A549 (cell line): Measurements from ENCODE around the gene ATP9B. TPM values are rescaled to one million over a fixed set of nuclear protein-coding genes. Genes with fewer than 3 reads are reported as not detected.

Source experiments
- ATAC-seq, 2 experiments: fragments of 200-7000 bp in 1 of 2; fragments of >200 bp in 1 of 2; cut with Nextera tagmentation in 1 of 2; cut with Tn5 transposase in 1 of 2; 3 replicates each; pipeline versions ENCODE4 v1.8.0 to v1.9.1; 2018 to 2020; ENCODE audit warnings: mild to moderate bottlenecking in 1 of 2, moderate library complexity in 1 of 2
- CTCF ChIA-PET: fragments of 300-600 bp; sonication (Branson Sonifier 250); formaldehyde crosslinking; extraction: SDS; loops from one replicate; lab custom pipeline; 2021; ENCODE audit warnings: antibody characterized with exemption, inconsistent platforms; lab: Yijun Ruan, JAX
- POLR2A ChIA-PET: fragments of 350-600 bp; formaldehyde crosslinking; extraction: SDS; loops from one replicate; lab custom pipeline; 2021; ENCODE audit warnings: antibody characterized with exemption, inconsistent platforms; lab: Yijun Ruan, JAX
- DNase-seq, 2 experiments: peaks; one replicate each; pipeline versions ENCODE4 v3.0.0 to v3.0.0-alpha.2; 2011 to 2016; ENCODE audit warnings: low read depth in 1 of 2, low spot score in 1 of 2
- FAIRE-seq: peaks from 2 replicates; lab custom pipeline; 2011; peaks lifted over from hg19 to GRCh38; lab: Jason Lieb, UNC
- H3K27ac ChIP-seq, 2 experiments: fragments of >200 bp; sonication (Bioruptor Twin); formaldehyde crosslinking; 3 replicates each; pipeline ENCODE4 v1.5.1; 2016 to 2017
- H3K4me1 ChIP-seq: fragments of >200 bp; sonication (Bioruptor Twin); formaldehyde crosslinking; 3 replicates; pipeline ENCODE4 v1.6.1; 2016
- H3K4me2 ChIP-seq: fragments of >200 bp; sonication (Bioruptor Twin); formaldehyde crosslinking; 3 replicates; pipeline ENCODE4 v1.6.1; 2016
- H3K4me3 ChIP-seq: fragments of >200 bp; sonication (Bioruptor Twin); formaldehyde crosslinking; 3 replicates; pipeline ENCODE4 v1.5.1; 2016
- H3K9me3 ChIP-seq: fragments of >200 bp; sonication (Bioruptor Twin); formaldehyde crosslinking; 3 replicates; pipeline ENCODE4 v1.6.1; 2016
- BCL3 ChIP-seq: fragments of >200 bp; sonication (Bioruptor Twin); formaldehyde crosslinking; IDR thresholded peaks from 3 replicates; pipeline ENCODE4 v1.6.1; 2016
- BHLHE40 ChIP-seq: IDR thresholded peaks from 2 replicates; pipeline ENCODE4 v1.6.1; 2012; ENCODE audit warnings: low read depth, low read length, inconsistent platforms
- CBX8 ChIP-seq: fragments of 200-600 bp; sonication (generic); IDR thresholded peaks from 2 replicates; pipeline ENCODE4 v1.6.1; 2016
- CHD2 ChIP-seq: fragments of 150-350 bp; IDR thresholded peaks from 2 replicates; pipeline ENCODE4 v1.6.1; 2014; ENCODE audit warnings: low read length; ENCODE audit not compliant: partially characterized antibody
- EHMT2 ChIP-seq: fragments of 200-600 bp; sonication (generic); IDR thresholded peaks from 2 replicates; pipeline ENCODE4 v1.6.1; 2016; ENCODE audit warnings: antibody characterized with exemption, low read depth, mild to moderate bottlenecking, moderate library complexity
- EP300 ChIP-seq, 2 experiments: fragments of >200 bp; sonication (Bioruptor Twin); formaldehyde crosslinking; IDR thresholded peaks; 2 replicates in 1 of 2; 3 replicates in 1 of 2; pipeline ENCODE4 v1.6.1; 2016 to 2017
- ESRRA ChIP-seq: fragments of 150-350 bp; IDR thresholded peaks from 2 replicates; pipeline ENCODE4 v1.6.1; 2014; ENCODE audit warnings: mild to moderate bottlenecking, low read length, borderline replicate concordance
- HES2 ChIP-seq: fragments of >200 bp; sonication (Bioruptor Twin); formaldehyde crosslinking; IDR thresholded peaks from 2 replicates; pipeline ENCODE4 v1.6.1; 2016
- HEYL ChIP-seq: fragments of 250-450 bp; sonication (Bioruptor Pico); IDR thresholded peaks from 2 replicates; pipeline ENCODE4 v1.8.0; 2021; ENCODE audit warnings: mild to moderate bottlenecking, moderate library complexity
- HOXB13 ChIP-seq: fragments of 250-450 bp; sonication (Bioruptor Pico); IDR thresholded peaks from 2 replicates; pipeline ENCODE4 v1.5.0; 2020; ENCODE audit warnings: low read depth, mild to moderate bottlenecking, moderate library complexity
- HOXB5 ChIP-seq: fragments of 250-450 bp; sonication (Bioruptor Pico); IDR thresholded peaks from 2 replicates; pipeline ENCODE4 v1.5.0; 2020; ENCODE audit warnings: mild to moderate bottlenecking, moderate library complexity
- JUNB ChIP-seq: fragments of >200 bp; sonication (Bioruptor Twin); formaldehyde crosslinking; IDR thresholded peaks from 2 replicates; pipeline ENCODE4 v1.6.1; 2016
- KDM5A ChIP-seq: fragments of 200-600 bp; sonication (generic); IDR thresholded peaks from 2 replicates; pipeline ENCODE4 v1.6.1; 2016; ENCODE audit warnings: antibody characterized with exemption, mild to moderate bottlenecking
- MAFK ChIP-seq: fragments of 450-650 bp; IDR thresholded peaks from 2 replicates; pipeline ENCODE4 v1.6.1; 2014; ENCODE audit not compliant: partially characterized antibody
- MAZ ChIP-seq: fragments of 150-350 bp; IDR thresholded peaks from 2 replicates; pipeline ENCODE4 v1.6.1; 2014; ENCODE audit warnings: antibody characterized with exemption, low read depth, low read length, borderline replicate concordance
- NPAS2 ChIP-seq: fragments of 250-450 bp; sonication (Bioruptor Pico); IDR thresholded peaks from 2 replicates; pipeline ENCODE4 v1.8.0; 2022; ENCODE audit warnings: mild to moderate bottlenecking, moderate library complexity, borderline replicate concordance
- PBX3 ChIP-seq: IDR thresholded peaks from 2 replicates; pipeline ENCODE4 v1.6.1; 2012
- PHF8 ChIP-seq: fragments of 200-600 bp; sonication (generic); IDR thresholded peaks from 2 replicates; pipeline ENCODE4 v1.6.1; 2016; ENCODE audit warnings: low read depth, mild to moderate bottlenecking, antibody characterized with exemption, moderate library complexity, borderline replicate concordance
- POLR2A ChIP-seq: IDR thresholded peaks from 2 replicates; pipeline ENCODE4 v1.6.1; 2012; ENCODE audit warnings: mild to moderate bottlenecking, low read length
- POLR2AphosphoS2 ChIP-seq: conservative IDR thresholded peaks from 2 replicates; pipeline ENCODE4 v1.6.1; 2012; ENCODE audit warnings: low read length, improper control_type of control experiment, inconsistent platforms
- RAD21 ChIP-seq, 2 experiments: fragments of >200 bp in 1 of 2; sonication (Bioruptor Twin) in 1 of 2; formaldehyde crosslinking in 1 of 2; IDR thresholded peaks in 1 of 2; conservative IDR thresholded peaks in 1 of 2; 2 replicates in 1 of 2; 3 replicates in 1 of 2; pipeline ENCODE4 v1.6.1; 2012 to 2018; ENCODE audit warnings: inconsistent platforms in 1 of 2
- RCOR1 ChIP-seq: fragments of 150-350 bp; IDR thresholded peaks from 2 replicates; pipeline ENCODE4 v1.6.1; 2014; ENCODE audit warnings: antibody characterized with exemption, low read length, low read depth
- RFX5 ChIP-seq: fragments of 450-650 bp; IDR thresholded peaks from 2 replicates; pipeline ENCODE4 v1.7.1; 2014; ENCODE audit warnings: antibody characterized with exemption, mild to moderate bottlenecking, moderate library complexity
- RNF2 ChIP-seq: fragments of 200-600 bp; sonication (generic); IDR thresholded peaks from 2 replicates; pipeline ENCODE4 v1.6.1; 2016; ENCODE audit warnings: low read depth, mild to moderate bottlenecking, antibody characterized with exemption, moderate library complexity, borderline replicate concordance
- SREBF2 ChIP-seq: fragments of 450-650 bp; IDR thresholded peaks from 2 replicates; pipeline ENCODE4 v1.6.1; 2014; ENCODE audit warnings: mild to moderate bottlenecking, moderate library complexity
- TFCP2L1 ChIP-seq: fragments of 250-450 bp; sonication (Bioruptor Pico); IDR thresholded peaks from 2 replicates; pipeline ENCODE4 v1.5.0; 2021; ENCODE audit warnings: mild to moderate bottlenecking
- USF2 ChIP-seq: fragments of 450-650 bp; IDR thresholded peaks from 2 replicates; pipeline ENCODE4 v1.6.1; 2014; ENCODE audit warnings: antibody characterized with exemption
- ZNF302 ChIP-seq: fragments of 250-450 bp; sonication (Bioruptor Pico); IDR thresholded peaks from 2 replicates; pipeline ENCODE4 v1.9.0; 2021; ENCODE audit warnings: inconsistent platforms, mild to moderate bottlenecking, moderate library complexity
- WGBS: methylation state at CpG from one replicate; pipeline ENCODE4 v1.1.6; 2017; ENCODE audit errors: missing lambda C conversion rate; 5-methylcytosine and 5-hydroxymethylcytosine counted together
- polyA plus RNA-seq, 4 experiments: library from polyadenylated mRNA; depleted of rRNA in 3 of 4; stranded (reverse); fragments of >200 nt; fragmentation: RNase III in 1 of 4; extraction: RNeasy Plus Mini Kit Qiagen cat#74134 plus additional on column Dnase treatment in 1 of 4; gene quantifications; 2 replicates in 3 of 4; 3 replicates in 1 of 4; pipeline ENCODE4 v1.2.3, GENCODE V29; 2011 to 2017
- TF ChIP-seq, protein P1 (sequence below): fragments of >200 bp; sonication (Bioruptor Twin); formaldehyde crosslinking; IDR thresholded peaks from 3 replicates; pipeline ENCODE4 v1.5.1; 2016
- TF ChIP-seq, protein P2 (sequence below): fragments of 250-450 bp; sonication (Bioruptor Pico); IDR thresholded peaks from 2 replicates; pipeline ENCODE4 v1.5.0; 2021; ENCODE audit warnings: mild to moderate bottlenecking, moderate library complexity, borderline replicate concordance
- TF ChIP-seq, protein P3 (sequence below): fragments of 150-350 bp; IDR thresholded peaks from 2 replicates; pipeline ENCODE4 v1.6.1; 2014; ENCODE audit warnings: low read depth, mild to moderate bottlenecking, low read length

ATP9B gene
- polyA plus RNA-seq, 2 of the 4 experiments (the other 2 are of a cell fraction) = 22.6 to 35.7 TPM

- ChIA-PET CTCF (no interaction called here), POLR2A (no interaction called here)
- no peaks in the 10 kb centered on the region for H3K4me1 ChIP-seq
- no peak overlapping the region for H3K4me3 ChIP-seq
- FAIRE-seq = no peak
- H3K27ac ChIP-seq = no peak overlapping the region
- no peak for DNase-seq
- 11% methylated on average over 2 of the region's 2 CpGs for WGBS
- H3K9me3 ChIP-seq = no peaks in the 10 kb centered on the region
- no peak overlapping the region for H3K4me2 ChIP-seq
- TF ChIP-seq BCL3 = no peak
- no peak for TF ChIP-seq CBX8
- TF ChIP-seq TFCP2L1 = no peak
- no peak for TF ChIP-seq HOXB13
- no peak for TF ChIP-seq CHD2
- TF ChIP-seq RNF2 = no peak
- TF ChIP-seq BHLHE40 = no peak
- no peak for TF ChIP-seq ZNF302 (CRISPR knock-in tag)
- no peak for TF ChIP-seq PBX3
- TF ChIP-seq EP300 (IDR thresholded peaks at IDR 0.05) = no peak
- no peak for TF ChIP-seq MAFK
- no peak for TF ChIP-seq PHF8
- TF ChIP-seq USF2 = no peak
- TF ChIP-seq, protein P1, sequence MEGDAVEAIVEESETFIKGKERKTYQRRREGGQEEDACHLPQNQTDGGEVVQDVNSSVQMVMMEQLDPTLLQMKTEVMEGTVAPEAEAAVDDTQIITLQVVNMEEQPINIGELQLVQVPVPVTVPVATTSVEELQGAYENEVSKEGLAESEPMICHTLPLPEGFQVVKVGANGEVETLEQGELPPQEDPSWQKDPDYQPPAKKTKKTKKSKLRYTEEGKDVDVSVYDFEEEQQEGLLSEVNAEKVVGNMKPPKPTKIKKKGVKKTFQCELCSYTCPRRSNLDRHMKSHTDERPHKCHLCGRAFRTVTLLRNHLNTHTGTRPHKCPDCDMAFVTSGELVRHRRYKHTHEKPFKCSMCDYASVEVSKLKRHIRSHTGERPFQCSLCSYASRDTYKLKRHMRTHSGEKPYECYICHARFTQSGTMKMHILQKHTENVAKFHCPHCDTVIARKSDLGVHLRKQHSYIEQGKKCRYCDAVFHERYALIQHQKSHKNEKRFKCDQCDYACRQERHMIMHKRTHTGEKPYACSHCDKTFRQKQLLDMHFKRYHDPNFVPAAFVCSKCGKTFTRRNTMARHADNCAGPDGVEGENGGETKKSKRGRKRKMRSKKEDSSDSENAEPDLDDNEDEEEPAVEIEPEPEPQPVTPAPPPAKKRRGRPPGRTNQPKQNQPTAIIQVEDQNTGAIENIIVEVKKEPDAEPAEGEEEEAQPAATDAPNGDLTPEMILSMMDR = no peak
- no peak for TF ChIP-seq RFX5
- no peak for TF ChIP-seq MAZ
- no peak for TF ChIP-seq HES2
- TF ChIP-seq KDM5A = no peak
- TF ChIP-seq, protein P2, sequence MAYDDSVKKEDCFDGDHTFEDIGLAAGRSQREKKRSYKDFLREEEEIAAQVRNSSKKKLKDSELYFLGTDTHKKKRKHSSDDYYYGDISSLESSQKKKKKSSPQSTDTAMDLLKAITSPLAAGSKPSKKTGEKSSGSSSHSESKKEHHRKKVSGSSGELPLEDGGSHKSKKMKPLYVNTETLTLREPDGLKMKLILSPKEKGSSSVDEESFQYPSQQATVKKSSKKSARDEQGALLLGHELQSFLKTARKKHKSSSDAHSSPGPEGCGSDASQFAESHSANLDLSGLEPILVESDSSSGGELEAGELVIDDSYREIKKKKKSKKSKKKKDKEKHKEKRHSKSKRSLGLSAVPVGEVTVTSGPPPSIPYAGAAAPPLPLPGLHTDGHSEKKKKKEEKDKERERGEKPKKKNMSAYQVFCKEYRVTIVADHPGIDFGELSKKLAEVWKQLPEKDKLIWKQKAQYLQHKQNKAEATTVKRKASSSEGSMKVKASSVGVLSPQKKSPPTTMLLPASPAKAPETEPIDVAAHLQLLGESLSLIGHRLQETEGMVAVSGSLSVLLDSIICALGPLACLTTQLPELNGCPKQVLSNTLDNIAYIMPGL = no peak
- TF ChIP-seq EHMT2 = no peak
- TF ChIP-seq, all 56 proteins: peak for 0
- no peak for ATAC-seq
Measured at GRCh38 chr18:79123948-79124347, 54.8 kb downstream of the ATP9B start.

DNA sequence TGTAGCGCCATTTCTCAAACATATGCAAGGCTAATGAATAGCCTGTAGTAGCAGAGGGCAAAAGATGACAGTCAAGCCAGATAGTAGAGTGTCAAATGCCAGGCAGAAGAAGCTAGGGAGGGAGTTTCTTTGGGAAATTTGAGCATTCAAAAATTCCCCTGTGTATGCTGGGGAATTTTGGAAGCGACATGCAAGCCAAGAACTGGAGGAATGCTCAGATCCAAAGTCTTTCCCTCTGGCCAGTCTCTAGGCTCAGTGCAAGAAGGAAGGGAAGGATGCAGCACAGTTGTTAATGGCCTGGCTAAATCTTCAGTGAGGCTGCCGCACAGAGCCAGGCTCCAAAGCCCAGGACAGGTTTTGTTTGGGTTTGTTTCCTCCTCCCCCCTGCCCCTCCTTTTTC is 59.9 kb downstream of the ATP9B start:
- ATAC-seq (no peak), DNase-seq (no peak), FAIRE-seq (no peak)
- no peak overlapping the region for H3K27ac ChIP-seq
- H3K4me1 ChIP-seq = no peaks in the 10 kb centered on the region
- POLR2A ChIA-PET = no interaction called here
- CTCF ChIA-PET = no interaction called here
- H3K4me2 ChIP-seq = no peak overlapping the region
- H3K4me3 ChIP-seq = no peak overlapping the region
- WGBS = 92% methylated on average over 3 of the region's 3 CpGs
- no peaks in the 10 kb centered on the region for H3K9me3 ChIP-seq
- TF ChIP-seq CBX8 (no peak), KDM5A (no peak), RCOR1 (no peak), NPAS2 (CRISPR knock-in tag) (no peak), RAD21 (conservative IDR thresholded peaks at IDR 0.05 in 1 of 2, IDR thresholded peaks at IDR 0.05 in 1 of 2) (no peak), ESRRA (no peak), HEYL (CRISPR knock-in tag) (no peak), POLR2A (no peak), SREBF2 (no peak), CHD2 (no peak), JUNB (no peak), USF2 (no peak), RNF2 (no peak), BHLHE40 (no peak), POLR2AphosphoS2 (no peak), HOXB5 (CRISPR knock-in tag) (no peak)
- TF ChIP-seq, protein P3, sequence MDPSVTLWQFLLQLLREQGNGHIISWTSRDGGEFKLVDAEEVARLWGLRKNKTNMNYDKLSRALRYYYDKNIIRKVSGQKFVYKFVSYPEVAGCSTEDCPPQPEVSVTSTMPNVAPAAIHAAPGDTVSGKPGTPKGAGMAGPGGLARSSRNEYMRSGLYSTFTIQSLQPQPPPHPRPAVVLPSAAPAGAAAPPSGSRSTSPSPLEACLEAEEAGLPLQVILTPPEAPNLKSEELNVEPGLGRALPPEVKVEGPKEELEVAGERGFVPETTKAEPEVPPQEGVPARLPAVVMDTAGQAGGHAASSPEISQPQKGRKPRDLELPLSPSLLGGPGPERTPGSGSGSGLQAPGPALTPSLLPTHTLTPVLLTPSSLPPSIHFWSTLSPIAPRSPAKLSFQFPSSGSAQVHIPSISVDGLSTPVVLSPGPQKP = no peak
